ENCODE results near the gene RIMBP2.
A peak's percentile ranks its signal among the peaks of the same experiment; 100 is the strongest.

The RIMBP2 gene

DNA sequence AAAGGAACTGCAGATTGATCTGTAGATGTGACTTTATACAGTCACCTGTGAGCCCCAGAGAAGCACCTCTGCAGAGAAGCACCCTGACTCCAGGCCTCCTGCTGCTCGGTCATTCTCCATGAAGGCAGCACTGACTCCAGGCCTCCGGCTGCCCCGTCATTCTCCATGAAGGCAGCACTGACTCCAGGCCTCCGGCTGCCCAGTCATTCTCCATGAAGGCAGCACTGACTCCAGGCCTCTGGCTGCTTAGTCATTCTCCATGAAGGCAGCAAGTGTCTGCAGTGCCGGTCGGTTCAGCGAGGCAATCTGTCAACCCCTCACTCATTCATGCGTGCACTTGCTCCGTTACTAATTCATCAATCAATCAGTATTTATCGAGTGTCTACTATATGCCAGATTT, 218.1 kb downstream of the RIMBP2 start:
- DNase-seq, result no peak

DNA sequence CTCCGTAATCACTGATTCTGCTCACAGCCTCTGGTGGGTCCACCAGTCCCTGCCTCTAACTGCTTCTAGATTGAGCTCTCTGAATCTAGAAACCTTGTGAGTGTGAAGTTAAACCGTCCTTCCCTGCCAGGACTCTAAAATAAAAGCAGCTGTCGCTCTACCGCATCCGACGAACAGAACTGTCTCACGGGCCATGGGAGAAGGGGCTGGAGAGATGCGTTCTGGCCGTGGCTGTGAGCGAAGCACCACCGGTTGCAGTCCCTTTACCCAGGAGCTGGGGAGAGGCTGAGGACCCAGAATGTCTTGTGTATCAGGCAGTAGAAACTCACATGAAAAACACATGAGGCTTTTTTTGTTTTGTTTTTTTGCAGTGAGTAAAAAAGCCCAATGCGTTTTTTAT, 218.8 kb downstream of the RIMBP2 start:
- DNase-seq, result no peak

DNA sequence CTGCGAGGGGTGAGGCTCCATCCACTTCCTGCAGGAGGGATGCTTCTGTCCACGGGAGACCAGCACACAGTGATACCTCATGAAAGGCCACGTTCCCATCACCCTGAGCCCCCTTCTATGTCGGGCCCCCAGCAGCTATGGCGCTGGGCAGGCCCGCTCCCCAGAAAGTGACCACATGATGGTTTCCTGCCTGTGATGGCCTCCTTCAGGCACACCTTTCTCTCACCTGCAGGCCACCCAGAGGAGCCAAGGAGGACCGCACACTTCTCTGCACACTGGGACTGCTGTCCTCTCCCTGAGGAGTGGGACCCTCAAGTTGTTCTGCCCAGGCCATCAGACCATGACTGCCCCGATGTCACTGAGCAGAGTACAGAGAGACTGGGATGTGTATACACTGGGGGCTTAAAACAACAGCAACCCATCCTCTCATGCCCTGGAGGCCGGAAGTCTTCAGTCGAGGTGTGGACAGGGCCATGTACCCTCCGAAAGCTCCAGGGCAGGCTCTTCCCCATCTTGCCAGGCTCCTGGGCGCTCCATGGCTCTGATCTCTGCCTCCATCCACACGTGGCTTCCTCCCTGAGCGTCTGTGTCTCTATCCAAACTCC, 219.5 kb downstream of the RIMBP2 start:
- DNase-seq, result no peak

DNA sequence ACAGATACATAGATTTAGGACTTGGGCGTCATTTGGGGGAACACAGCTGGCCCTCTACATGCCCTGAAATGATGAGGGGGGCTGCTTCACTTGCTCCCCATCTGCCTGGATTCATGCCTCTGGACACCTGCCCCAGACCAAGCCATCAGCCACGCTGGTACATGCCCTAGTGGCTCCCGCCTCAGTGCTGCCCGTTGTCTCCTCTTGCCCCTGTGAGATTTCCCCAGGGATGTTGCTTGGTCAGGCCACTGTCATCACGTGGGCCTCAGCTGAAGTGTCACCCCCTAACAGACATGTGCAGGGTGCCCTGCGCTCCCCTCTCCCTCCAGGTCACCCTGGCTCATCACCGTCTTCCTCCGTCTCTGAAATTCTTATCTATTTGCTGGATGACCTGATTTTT, 220.9 kb downstream of the RIMBP2 start:
- no peak for DNase-seq

DNA sequence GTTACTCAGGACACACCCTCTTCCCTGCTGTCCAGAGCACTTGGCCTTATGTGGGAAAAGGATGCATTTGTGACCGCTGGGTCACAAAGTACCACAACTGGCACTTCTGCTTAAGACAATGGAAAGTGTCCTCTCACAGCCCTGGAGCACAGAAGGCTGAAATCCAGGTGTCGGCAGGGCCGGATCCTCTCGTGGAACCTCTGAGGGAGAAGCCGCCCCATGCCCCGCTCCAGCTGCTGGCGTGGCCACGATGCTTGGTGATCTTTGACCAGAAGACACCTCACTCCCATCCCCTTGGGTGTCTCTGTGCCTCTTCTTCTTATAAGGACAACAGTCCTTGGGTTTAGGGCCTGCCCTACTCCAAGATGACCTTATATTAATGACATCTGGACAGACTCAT, 221.4 kb downstream of the RIMBP2 start:
- DNase-seq, result no peak

DNA sequence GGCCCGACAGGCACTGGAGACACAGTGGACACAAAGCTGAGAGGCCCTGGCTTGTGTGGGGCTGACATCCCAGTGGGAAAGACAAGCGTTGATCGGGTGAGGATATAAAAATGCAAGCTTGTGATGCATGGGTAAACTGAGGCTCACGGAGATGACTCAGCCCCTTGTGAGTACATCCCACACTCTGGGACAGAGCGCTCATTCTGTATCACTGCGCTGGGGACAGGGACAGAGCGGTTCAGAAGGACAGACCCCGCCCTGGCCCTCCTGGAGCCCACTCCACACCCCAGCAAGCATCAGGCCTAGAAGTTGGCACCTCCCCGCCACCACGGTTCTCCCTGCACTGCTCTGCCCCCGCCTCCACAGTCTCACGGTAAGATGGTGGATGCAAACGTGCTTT, 222.1 kb downstream of the RIMBP2 start:
- DNase-seq, result no peak

DNA sequence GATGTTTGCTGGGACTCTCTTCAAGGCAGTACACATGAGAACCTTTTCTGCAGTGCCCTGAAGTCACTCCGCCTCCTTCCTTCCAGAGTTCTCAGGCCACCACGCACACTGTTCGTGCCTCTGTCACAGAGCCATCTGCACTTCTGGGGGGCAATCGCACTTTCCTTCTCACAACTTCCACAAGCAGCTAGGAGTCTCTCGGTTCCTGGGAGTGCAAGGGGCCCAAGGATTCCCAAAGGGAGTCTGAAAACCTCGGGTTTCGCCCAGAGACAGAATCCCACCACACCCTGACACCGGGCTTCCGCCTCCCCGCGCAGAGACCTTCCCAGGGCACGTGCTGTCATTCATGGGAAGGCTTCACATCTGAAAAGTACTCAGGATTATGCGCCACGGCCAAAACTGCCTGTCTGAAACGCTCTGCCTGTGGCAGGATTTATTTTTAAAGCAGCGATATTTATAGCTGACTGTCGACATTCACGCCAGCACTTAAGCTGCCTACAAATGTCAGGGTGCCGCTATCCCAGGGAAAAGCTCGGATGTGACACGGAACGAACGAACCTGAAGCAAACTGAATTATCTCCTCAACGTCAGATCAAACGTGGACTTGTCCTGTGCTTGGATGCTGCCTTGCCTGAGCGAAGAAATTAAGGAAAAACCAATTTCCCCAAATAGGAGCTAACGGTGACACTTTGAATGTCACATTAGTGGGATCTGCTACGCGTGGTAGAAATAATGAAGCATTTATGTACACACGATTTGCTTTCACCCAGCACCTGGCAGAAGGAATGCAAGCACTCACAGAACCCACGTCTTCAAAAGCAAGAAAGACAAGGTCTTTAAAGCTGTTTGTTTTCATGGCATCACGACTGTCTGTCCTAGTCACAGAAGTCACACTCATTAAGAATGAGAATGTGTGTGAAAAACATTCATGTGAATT, 224.4 kb downstream of the RIMBP2 start:
- no peak for DNase-seq

DNA sequence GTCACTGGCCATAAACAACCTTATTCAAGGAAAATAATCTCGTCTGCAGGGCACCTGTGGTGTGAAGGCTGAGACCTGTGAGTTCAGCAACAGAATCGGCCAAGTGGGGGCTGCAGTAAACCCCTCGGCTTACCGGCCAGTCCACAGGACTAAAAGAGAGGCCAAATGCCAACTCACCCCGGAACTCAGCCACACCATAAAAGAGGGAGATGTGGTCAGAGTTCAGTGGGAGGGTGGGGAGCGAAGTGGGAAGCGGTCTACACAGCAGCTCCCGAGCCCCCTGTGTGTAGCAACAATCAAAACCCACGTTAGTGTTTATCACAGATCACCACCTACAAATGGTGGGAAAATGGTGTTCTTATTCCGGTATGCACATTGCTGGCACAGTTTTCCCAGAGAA, 225.4 kb downstream of the RIMBP2 start:
- no peak for DNase-seq

DNA sequence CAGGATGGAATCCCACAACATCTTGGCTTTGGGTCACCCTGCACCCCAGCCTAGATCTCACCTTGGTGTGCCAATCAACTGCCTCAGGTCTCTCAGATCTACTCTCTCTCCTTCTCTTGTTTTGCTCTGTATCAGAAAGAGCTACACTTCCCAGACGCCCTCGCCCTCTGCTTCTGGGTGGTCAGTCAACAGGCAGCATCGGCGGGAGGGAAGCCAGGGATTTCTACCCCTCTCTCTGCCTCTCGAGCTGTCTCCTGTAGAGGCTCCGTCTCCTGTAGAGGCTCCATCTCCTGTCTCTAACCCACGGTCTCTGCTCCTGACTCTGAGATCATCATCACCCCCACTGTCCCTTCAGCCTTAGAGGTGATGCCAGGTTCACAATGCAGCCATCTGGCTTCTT, 226.8 kb downstream of the RIMBP2 start:
- DNase-seq, result no peak

DNA sequence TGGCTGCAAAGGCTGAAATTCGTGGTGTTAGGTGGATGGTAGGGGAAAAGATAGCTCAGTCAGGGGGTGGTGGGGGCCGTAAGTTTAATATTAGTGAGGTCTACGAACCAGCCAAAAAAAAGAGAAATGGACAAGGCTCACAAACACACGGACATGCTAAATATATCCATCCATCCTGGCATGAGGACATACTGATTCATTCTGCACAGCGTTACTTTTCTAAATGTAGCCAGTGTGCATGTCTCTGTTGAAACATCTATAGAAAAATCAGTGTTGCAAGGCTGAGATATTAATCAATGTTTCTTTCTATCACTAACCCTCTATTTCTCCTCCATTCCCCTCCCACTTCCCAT, 227.8 kb downstream of the RIMBP2 start:
- no peak for DNase-seq

DNA sequence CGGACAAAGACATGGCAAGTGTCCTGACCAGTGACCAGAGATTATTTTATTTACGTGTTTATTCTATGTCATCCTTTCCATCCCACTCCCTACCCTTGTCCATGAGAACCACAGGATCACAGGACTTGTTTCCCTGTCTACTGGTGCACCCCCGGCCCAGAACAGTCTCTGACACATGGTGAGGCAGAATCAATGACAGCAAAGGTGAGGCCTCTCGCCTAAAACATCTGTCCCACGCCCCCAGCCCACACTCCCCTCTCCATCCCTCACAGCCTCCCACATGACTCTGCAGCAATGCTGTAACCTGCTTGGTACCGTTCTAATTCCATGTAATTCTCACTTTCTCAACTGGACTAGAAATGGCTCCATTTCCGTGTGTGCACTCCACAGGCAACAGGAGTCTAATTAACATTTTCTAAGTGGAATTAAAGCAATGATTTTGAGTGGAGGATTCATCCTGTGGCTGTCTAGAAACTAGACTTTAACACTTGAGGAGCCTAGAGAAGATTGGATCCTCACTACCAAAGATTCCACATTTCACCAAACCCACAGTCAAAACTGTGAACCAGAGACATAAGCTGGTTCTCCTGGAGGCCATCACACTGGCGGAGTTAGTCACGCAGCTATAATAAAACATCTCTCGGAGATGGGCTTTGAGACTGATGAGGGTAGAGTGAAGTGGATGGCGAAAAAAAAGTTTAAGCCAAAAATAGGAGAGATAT, 228.3 kb downstream of the RIMBP2 start:
- no peak for DNase-seq

DNA sequence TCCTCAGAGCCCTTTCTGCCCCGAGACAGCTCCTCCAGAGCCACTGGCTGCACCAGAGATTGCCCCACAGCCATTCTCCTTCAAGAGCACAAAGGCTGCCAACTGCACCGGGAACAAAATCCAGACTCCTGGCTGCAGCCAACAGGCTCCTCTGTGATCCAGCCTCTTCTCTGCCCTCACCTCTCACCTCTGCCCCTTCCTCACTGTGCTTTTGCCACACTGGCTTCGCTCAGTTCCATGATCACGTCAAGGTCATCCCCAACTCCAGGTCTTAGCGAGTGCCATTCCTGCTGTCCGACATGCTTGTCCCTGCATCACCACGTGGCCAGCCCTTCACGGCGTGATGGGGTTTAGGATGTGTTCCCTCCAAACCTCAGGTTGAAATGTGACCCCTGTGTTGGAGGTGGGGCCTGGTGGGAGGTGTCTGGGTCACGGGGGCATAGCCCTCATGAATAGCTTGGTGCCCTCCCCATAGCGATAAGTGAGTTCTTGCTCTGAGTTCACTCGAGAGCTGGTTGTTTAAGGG, 229.1 kb downstream of the RIMBP2 start:
- no peak for DNase-seq

DNA sequence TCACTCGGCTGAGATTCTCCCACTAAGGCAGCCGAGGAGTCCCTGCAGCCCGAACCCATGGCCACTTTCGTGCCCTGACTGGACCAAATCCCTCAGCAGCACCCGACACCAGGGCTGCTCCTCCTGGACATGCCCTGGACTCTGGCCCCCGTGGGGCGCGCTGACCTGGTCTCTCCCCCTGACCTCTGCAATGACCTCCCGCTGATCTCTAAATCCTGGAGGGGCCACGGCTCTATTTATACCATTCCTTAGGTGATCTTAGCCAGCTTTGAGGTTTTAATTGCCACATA, 230.0 kb downstream of the RIMBP2 start:
- DNase-seq, result no peak

DNA sequence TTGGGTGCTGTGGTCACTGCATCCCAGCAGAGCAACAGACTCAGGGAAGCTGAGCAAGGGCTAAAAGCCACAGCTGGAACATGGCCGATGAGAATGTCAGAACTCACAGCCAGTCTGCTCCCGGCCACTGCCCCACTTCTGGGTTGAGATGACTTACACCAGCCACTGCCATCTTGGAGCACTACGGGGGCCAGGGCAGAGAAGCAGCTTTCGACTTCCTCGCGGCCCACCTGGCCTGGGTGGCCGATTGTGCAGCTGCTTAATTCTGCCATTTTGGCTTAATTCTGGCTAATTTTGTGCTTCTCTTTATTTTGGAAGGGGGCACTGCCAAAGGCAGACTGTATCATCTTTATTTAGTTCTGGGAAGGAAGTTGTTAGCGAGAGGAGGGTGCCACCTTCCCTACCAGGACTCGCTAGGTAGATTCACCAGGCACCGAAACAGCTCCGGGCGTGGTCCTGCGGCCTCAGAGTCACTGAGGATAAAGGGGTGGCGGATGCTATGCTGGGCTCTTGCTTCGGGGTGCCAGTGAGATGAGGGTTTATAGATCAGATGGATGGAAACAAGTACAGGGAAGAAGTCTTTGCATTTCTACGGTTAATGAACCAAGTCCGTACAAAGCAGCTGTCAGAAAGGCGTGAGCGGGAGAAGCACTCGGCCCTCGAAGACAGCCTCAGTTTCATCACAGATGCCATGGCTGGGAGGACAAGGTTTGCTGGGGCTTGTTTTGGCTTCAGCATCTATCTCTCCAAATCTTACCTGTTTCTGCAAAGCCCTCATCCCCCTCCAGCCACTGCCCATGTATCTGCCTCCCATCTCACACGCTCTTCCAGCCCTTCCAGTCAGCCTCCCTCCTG, 230.6 kb downstream of the RIMBP2 start:
- DNase-seq, result no peak

DNA sequence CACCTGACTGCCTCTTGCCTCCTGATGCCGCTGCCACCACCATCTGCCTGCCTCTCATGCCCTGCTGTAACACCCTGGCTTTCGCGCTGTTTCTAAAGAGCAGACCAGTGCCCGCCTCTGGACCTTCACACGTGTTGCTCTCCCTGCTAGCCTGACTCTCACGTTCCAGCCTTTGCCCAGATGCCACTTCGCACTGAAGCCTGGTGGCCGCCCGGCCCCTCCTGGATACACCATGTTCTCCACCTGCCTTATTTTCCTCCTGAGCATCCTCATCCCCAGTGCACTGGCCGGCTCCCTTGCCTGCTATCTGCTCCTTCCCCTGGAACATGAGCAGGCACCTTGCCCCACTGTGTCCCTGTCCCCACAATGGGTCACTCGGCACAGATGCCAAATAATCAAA, 231.9 kb downstream of the RIMBP2 start:
- DNase-seq, result peak; percentile 43

DNA sequence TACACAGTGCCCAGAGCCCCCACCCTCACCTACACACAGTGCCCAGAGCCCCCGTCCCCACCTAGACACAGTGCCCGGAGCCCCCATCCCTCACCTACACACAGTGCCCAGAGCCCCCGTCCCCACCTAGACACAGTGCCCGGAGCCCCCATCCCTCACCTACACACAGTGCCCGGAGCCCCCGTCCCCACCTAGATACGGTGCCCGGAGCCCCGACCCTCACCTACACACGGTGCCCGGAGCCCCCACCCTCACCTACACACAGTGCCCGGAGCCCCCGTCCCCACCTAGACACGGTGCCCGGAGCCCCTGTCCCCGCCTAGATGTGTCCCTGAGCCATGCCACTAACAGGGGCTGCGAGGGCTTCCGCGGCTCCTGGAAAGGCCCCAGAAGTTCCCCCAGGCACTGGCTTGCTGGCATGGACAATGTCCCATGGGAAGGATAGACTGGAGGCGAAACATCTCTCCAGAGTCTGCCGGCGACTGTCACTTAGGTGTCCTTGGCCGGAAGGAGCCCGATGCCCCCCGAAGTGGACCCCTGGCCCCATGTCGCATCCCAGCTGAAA, 232.4 kb downstream of the RIMBP2 start:
- no peak for DNase-seq

DNA sequence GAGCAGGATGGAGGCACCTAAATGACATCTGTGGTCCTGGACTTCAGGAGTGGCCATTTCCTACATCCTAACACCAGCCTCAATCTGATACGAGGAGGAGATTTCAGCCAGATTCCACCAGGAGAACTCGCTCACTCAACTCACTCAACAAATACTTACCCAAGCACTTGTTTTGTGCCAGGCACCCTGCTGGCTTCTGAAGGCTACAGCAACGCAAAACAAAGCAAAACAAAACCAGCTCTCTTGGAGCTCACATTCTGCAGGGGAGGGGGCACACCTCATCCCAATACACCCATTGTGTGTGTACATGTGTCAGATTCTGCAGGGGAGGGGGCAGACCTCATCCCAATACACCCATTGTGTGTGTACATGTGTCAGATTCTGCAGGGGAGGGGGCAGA, 233.7 kb downstream of the RIMBP2 start:
- no peak for DNase-seq

DNA sequence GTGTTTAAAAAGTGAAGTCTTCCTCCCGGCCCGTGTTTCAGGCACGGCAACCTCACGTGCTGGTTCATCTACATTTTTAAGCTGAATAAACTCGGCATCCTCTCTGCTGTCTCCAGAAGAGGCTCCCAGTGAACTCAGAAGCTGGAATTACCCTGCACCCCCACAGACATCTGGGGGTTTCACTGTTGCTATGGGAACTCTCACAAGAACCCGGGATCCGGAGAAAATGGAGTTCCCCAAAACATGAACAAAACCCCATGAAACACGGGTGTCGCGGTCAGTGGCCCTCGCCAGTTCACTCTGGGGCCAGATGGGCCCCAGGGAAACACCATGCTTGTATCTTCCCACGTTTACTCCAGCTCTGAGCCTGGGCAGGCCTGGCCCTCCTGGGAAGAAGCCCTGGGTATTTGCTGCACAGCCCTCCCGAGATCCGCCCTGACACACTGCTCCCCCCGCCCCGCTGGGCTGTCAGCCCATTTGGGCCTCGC, 234.7 kb downstream of the RIMBP2 start:
- no peak for DNase-seq

DNA sequence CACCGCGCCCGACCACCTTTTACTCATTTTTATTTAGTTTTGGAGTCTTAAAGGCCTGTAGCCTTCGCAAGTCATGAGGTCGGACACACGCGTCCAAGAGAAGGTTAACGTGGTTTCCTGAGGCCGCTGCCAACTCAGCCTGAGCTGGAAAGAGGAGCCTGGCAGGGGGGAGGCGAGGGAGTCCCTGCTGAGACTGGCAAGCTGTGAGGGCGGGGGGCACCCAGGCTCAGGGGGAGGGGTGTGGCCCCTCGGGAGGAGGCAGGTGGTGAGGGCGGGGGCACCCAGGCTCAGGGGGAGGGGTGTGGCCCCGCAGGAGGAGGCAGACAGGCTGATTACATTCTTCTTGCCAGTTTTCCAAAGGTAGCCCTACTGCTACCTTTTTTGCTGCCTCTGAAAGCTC, 235.2 kb downstream of the RIMBP2 start:
- DNase-seq, result peak; percentile 0

DNA sequence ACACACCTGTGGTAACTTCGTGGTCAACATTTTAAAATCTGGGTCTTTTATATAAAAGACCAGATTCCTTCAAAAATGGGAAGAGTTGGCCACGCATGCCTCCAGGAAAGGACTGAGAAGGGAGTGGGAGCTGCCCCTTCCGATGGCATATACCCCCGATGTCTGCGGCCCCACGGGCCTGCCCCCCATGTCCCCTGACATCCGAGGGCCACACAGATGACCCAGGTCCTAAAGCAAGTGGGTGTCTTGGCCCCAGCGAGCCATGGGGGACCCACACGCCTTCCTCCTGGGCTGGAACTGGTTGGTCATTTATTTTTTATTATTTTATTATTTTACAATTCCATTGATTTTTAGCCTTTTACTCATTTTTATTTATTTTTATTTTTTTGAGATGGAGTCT, 235.9 kb downstream of the RIMBP2 start:
- DNase-seq, result no peak

DNA sequence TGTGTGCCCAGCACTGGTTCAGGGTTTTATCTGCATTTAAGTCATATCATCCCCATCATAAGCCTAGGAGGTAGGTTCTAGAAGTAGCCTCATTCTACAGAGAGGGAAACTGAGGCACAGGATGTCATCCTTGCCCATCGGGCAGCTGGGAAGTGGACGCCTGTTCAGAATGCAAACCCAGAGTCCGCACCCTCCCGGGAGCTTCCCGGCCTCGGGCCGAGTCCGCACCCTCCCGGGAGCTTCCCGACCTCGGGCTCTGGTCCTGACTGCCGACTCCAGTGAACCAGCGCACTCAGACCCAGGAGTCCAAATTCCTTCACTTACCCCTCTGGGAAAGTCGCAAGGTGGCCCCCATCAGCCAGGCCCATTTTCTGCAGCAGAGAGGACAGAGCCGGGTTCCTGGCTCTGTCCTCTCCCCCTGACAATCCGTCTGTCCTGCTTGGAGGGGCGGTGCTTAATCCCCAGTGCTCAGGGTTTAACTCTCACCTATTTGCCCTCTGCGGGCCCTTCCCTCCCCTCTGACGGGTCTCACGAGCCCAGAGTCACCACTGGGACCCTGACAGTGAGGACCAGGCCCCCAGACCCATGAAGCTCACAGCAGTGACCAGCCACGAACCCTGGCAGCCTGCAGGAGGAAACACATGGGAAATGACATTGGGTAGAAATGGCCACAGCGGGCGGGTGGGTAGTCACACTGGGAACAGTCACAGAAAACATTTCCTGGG, 236.5 kb downstream of the RIMBP2 start:
- no peak for DNase-seq

DNA sequence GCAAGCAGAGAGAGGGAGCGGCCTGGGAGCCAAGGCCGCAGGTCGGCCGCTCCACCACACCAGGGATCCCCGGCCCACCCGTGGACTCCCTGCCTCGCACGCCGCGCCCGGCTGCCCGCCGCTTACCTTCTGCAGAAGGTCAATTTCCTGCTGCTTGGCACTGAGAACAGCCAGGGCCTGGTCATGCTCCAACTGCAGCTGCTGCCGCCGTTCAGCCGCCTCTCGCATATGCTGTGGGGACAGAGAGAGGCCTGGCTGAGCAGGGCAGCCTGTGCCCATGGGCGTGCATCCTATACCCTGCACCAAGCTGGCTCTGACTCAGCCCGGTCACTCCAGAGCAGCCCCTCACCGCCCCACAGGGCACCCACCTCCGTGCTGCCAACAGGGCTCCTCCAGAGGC, 237.3 kb downstream of the RIMBP2 start:
- no peak for DNase-seq
